H9 (cell line): ENCODE measurements around the gene PPM1H. TPM values are rescaled to one million over a fixed set of nuclear protein-coding genes. Genes with fewer than 3 reads are reported as not detected.

ENCODE experiments used
- DNase-seq: peaks from one replicate; pipeline ENCODE4 v3.0.0-alpha.2; 2017
- H2AFZ ChIP-seq: one replicate; pipeline ENCODE4 v1.6.1; 2013; ENCODE audit warnings: mild to moderate bottlenecking, low read length, control low read depth, moderate library complexity
- H2AK5ac ChIP-seq: 2 replicates; pipeline ENCODE4 v1.6.1; 2013; ENCODE audit warnings: low read length, control low read depth, mixed read lengths; ENCODE audit not compliant: insufficient read length
- H2BK120ac ChIP-seq: one replicate; pipeline ENCODE4 v1.6.1; 2013; ENCODE audit warnings: low read depth, mild to moderate bottlenecking, low read length, control low read depth, inconsistent platforms; ENCODE audit not compliant: poor library complexity, severe bottlenecking
- H2BK12ac ChIP-seq: 2 replicates; pipeline ENCODE4 v1.6.1; 2013; ENCODE audit warnings: low read length, control low read depth, mixed read lengths, low read depth; ENCODE audit not compliant: insufficient read length
- H2BK15ac ChIP-seq: 2 replicates; pipeline ENCODE4 v1.6.1; 2013; ENCODE audit warnings: low read depth, low read length, control low read depth
- H2BK20ac ChIP-seq: one replicate; pipeline ENCODE4 v1.6.1; 2013; ENCODE audit warnings: low read depth, mild to moderate bottlenecking, low read length, control low read depth, inconsistent platforms; ENCODE audit not compliant: poor library complexity, severe bottlenecking
- H2BK5ac ChIP-seq: 2 replicates; pipeline ENCODE4 v1.6.1; 2013; ENCODE audit warnings: low read length, control low read depth, mixed read lengths; ENCODE audit not compliant: insufficient read length
- H3K14ac ChIP-seq: 2 replicates; pipeline ENCODE4 v1.6.1; 2013; ENCODE audit warnings: low read length, control low read depth; ENCODE audit not compliant: insufficient read depth
- H3K18ac ChIP-seq: 2 replicates; pipeline ENCODE4 v1.6.1; 2013; ENCODE audit warnings: low read depth, mild to moderate bottlenecking, mixed read lengths, low read length, control low read depth; ENCODE audit not compliant: insufficient read length
- H3K23ac ChIP-seq: 2 replicates; pipeline ENCODE4 v1.6.1; 2013; ENCODE audit warnings: low read length, control low read depth, mixed read lengths, low read depth; ENCODE audit not compliant: insufficient read length
- H3K23me2 ChIP-seq: 2 replicates; pipeline ENCODE4 v1.6.1; 2013; ENCODE audit warnings: low read depth, mild to moderate bottlenecking, mixed read lengths, low read length, control low read depth; ENCODE audit not compliant: insufficient read length, poor library complexity, severe bottlenecking
- H3K27ac ChIP-seq: 2 replicates; pipeline ENCODE4 v1.5.1; 2013; ENCODE audit warnings: low read length, control low read depth, mixed read lengths, low read depth; ENCODE audit not compliant: insufficient read length
- H3K27me3 ChIP-seq: 2 replicates; pipeline ENCODE4 v1.6.1; 2013; ENCODE audit warnings: low read length, control low read depth, inconsistent platforms; ENCODE audit not compliant: insufficient read depth
- H3K4ac ChIP-seq: 2 replicates; pipeline ENCODE4 v1.6.1; 2013; ENCODE audit warnings: low read depth, mild to moderate bottlenecking, control low read depth, inconsistent platforms, low read length, moderate library complexity
- H3K4me1 ChIP-seq: 2 replicates; pipeline ENCODE4 v1.6.1; 2013; ENCODE audit warnings: low read length, control low read depth, inconsistent platforms; ENCODE audit not compliant: insufficient read depth
- H3K4me2 ChIP-seq: 2 replicates; pipeline ENCODE4 v1.6.1; 2013; ENCODE audit warnings: low read length, control low read depth, mixed read lengths; ENCODE audit not compliant: insufficient read length, insufficient read depth
- H3K56ac ChIP-seq: 2 replicates; pipeline ENCODE4 v1.6.1; 2013; ENCODE audit warnings: low read depth, mild to moderate bottlenecking, mixed read lengths, low read length, control low read depth; ENCODE audit not compliant: insufficient read length
- H3K79me1 ChIP-seq: 2 replicates; pipeline ENCODE4 v1.6.1; 2013; ENCODE audit warnings: low read depth, mild to moderate bottlenecking, moderate library complexity, low read length, control low read depth, inconsistent platforms; ENCODE audit not compliant: insufficient read depth, poor library complexity, severe bottlenecking
- H3K79me2 ChIP-seq: 2 replicates; pipeline ENCODE4 v1.6.1; 2013; ENCODE audit warnings: low read length, control low read depth, inconsistent platforms; ENCODE audit not compliant: insufficient read depth
- H3K9ac ChIP-seq: 2 replicates; pipeline ENCODE4 v1.6.1; 2013; ENCODE audit warnings: low read length, control low read depth, mixed read lengths; ENCODE audit not compliant: insufficient read length; ENCODE audit errors: extremely low read depth
- H3K9me3 ChIP-seq: one replicate; pipeline ENCODE4 v1.6.1; 2013; ENCODE audit warnings: low read depth, low read length, inconsistent platforms; ENCODE audit not compliant: control insufficient read depth
- H3T11ph ChIP-seq: one replicate; pipeline ENCODE4 v1.6.1; 2013; ENCODE audit warnings: mild to moderate bottlenecking, low read length, control low read depth, inconsistent platforms
- H4K20me1 ChIP-seq: one replicate; pipeline ENCODE4 v1.6.1; 2013; ENCODE audit not compliant: control insufficient read depth, insufficient read length, insufficient read depth
- H4K5ac ChIP-seq: 2 replicates; pipeline ENCODE4 v1.6.1; 2013; ENCODE audit warnings: low read depth, mild to moderate bottlenecking, mixed read lengths, low read length, control low read depth; ENCODE audit not compliant: insufficient read length
- H4K8ac ChIP-seq: replicated peaks from 2 replicates; pipeline ENCODE4 v1.6.1; 2013; ENCODE audit warnings: low read length, control low read depth, mixed read lengths, low read depth; ENCODE audit not compliant: insufficient read length
- H4K91ac ChIP-seq: 2 replicates; pipeline ENCODE4 v1.6.1; 2013; ENCODE audit warnings: low read depth, mild to moderate bottlenecking, moderate library complexity, mixed read lengths, low read length, control low read depth; ENCODE audit not compliant: insufficient read length
- H3K27ac Mint-ChIP-seq, 3 experiments: 2 replicates in 2 of 3; 3 replicates in 1 of 3; pipeline ENCODE4 v1.8.0; 2020 to 2021; ENCODE audit warnings: mixed read lengths in 3 of 3, mild to moderate bottlenecking in 1 of 3, moderate library complexity in 1 of 3
- H3K27me3 Mint-ChIP-seq: 2 replicates; pipeline ENCODE4 v1.8.0; 2021; ENCODE audit warnings: low read depth, mild to moderate bottlenecking, moderate library complexity, mixed read lengths
- H3K36me3 Mint-ChIP-seq, 3 experiments: 2 replicates in 2 of 3; 3 replicates in 1 of 3; pipeline ENCODE4 v1.8.0; 2020 to 2021; ENCODE audit warnings: low read depth in 3 of 3, mixed read lengths in 3 of 3; ENCODE audit not compliant: insufficient read depth in 1 of 3
- H3K4me1 Mint-ChIP-seq, 2 experiments: 2 replicates each; pipeline ENCODE4 v1.8.0; 2020; ENCODE audit warnings: mixed read lengths in 2 of 2
- H3K4me3 Mint-ChIP-seq, 2 experiments: 2 replicates in 1 of 2; 3 replicates in 1 of 2; pipeline ENCODE4 v1.8.0; 2020 to 2021; ENCODE audit warnings: mild to moderate bottlenecking in 2 of 2, mixed read lengths in 2 of 2, moderate library complexity in 1 of 2
- H3K9me3 Mint-ChIP-seq, 2 experiments: 2 replicates in 1 of 2; 3 replicates in 1 of 2; pipeline ENCODE4 v1.8.0; 2020; ENCODE audit warnings: mild to moderate bottlenecking in 2 of 2, mixed read lengths in 2 of 2, moderate library complexity in 1 of 2
- WGBS: extraction: QIAGEN DNeasy Blood & Tissue Kit; methylation state at CpG from one replicate; pipeline ENCODE4 v1.1.7; 2013; ENCODE audit warnings: missing lambda C conversion rate, low lambda C conversion rate, mixed read lengths; ENCODE audit not compliant: insufficient read length; ENCODE audit errors: extremely low coverage; 5-methylcytosine and 5-hydroxymethylcytosine counted together
- total RNA-seq: library from RNA; stranded (reverse); gene quantifications from 2 replicates; pipeline ENCODE4 v1.2.1, GENCODE V29; 2021
- TF ChIP-seq, protein P1 (sequence below): fragments of 200-600 bp; sonication (generic); conservative IDR thresholded peaks from 3 replicates; pipeline ENCODE4 v1.8.0; 2021; ENCODE audit warnings: antibody characterized with exemption, mild to moderate bottlenecking

PPM1H gene
- total RNA-seq, 1 experiment from 2014 or later, result 22.1 TPM

DNA sequence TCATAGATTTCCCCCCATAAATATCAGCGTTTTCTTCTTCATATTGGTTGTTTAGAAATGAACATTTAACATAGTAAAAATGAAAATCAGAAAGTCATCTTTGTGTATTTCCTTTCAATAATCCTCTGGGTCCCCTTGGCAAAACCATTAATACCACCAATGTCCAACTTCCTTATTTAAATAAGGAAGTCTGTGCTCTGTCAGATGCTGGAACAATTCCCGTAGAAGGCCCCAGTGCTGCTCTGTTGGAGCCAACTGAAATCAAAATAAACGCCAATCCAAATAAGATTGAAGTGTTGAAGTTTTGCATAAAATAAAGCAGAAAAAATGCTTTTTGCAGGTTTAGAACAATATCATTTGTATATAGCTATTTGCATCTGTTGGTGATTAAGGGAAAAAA, 93.1 kb downstream of the PPM1H start:
- Histone ChIP-seq H4K5ac (no peak overlapping the region), H3K9ac (no peak overlapping the region), H4K91ac (no peak overlapping the region), H3K18ac (no peak overlapping the region), H2AK5ac (no peak overlapping the region), H3K14ac (no peak overlapping the region), H3K4me2 (no peak overlapping the region), H2AFZ (no peak overlapping the region), H2BK120ac (no peak overlapping the region), H4K8ac (no peak overlapping the region), H3K4ac (no peak overlapping the region), H3K56ac (no peak overlapping the region), H3K79me1 (no peaks in the 10 kb centered on the region), H3K27ac (no peak overlapping the region), H2BK12ac (no peak overlapping the region), H3T11ph (no peak overlapping the region), H2BK20ac (no peak overlapping the region), H3K23me2 (no peaks in the 10 kb centered on the region), H2BK5ac (no peak overlapping the region), H3K9me3 (no peaks in the 10 kb centered on the region), H3K27me3 (no peaks in the 10 kb centered on the region), H3K4me1 (peaks cover 3% of the 10 kb centered on the region; the same call in 1 of the 2 replicates), H4K20me1 (no peaks in the 10 kb centered on the region), H3K79me2 (no peaks in the 10 kb centered on the region; the same call in 1 of the 2 replicates), H3K23ac (no peak overlapping the region), H2BK15ac (no peak overlapping the region)
- H3K27ac Mint-ChIP-seq, result no peak overlapping the region
- H3K4me1 Mint-ChIP-seq, result peaks cover 42 to 46% of the 10 kb centered on the region in 2 experiments
- DNase-seq, result no peak
- H3K36me3 Mint-ChIP-seq, result peaks cover 9 to 19% (median 10%) of the 10 kb centered on the region in 3 experiments
- H3K27me3 Mint-ChIP-seq, result no peaks in the 10 kb centered on the region
- TF ChIP-seq, protein P1, sequence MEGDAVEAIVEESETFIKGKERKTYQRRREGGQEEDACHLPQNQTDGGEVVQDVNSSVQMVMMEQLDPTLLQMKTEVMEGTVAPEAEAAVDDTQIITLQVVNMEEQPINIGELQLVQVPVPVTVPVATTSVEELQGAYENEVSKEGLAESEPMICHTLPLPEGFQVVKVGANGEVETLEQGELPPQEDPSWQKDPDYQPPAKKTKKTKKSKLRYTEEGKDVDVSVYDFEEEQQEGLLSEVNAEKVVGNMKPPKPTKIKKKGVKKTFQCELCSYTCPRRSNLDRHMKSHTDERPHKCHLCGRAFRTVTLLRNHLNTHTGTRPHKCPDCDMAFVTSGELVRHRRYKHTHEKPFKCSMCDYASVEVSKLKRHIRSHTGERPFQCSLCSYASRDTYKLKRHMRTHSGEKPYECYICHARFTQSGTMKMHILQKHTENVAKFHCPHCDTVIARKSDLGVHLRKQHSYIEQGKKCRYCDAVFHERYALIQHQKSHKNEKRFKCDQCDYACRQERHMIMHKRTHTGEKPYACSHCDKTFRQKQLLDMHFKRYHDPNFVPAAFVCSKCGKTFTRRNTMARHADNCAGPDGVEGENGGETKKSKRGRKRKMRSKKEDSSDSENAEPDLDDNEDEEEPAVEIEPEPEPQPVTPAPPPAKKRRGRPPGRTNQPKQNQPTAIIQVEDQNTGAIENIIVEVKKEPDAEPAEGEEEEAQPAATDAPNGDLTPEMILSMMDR, result no peak
- no peak overlapping the region for H3K4me3 Mint-ChIP-seq
- H3K9me3 Mint-ChIP-seq, result peaks cover 4% of the 10 kb centered on the region in 2 experiments; a peak in 3 of 5 replicates
- no CpG with 5 or more reads among the region's 3 CpGs for WGBS
